H9 (cell line): ENCODE results near the gene MUC2. TPM values are rescaled to one million over a fixed set of nuclear protein-coding genes. Genes with fewer than 3 reads are reported as not detected.

Experiments
- DNase-seq: peaks from one replicate; pipeline ENCODE4 v3.0.0-alpha.2; 2017
- H2AFZ ChIP-seq: one replicate; pipeline ENCODE4 v1.6.1; 2013; ENCODE audit warnings: mild to moderate bottlenecking, low read length, control low read depth, moderate library complexity
- H2AK5ac ChIP-seq: 2 replicates; pipeline ENCODE4 v1.6.1; 2013; ENCODE audit warnings: low read length, control low read depth, mixed read lengths; ENCODE audit not compliant: insufficient read length
- H2BK120ac ChIP-seq: one replicate; pipeline ENCODE4 v1.6.1; 2013; ENCODE audit warnings: low read depth, mild to moderate bottlenecking, low read length, control low read depth, inconsistent platforms; ENCODE audit not compliant: poor library complexity, severe bottlenecking
- H2BK12ac ChIP-seq: 2 replicates; pipeline ENCODE4 v1.6.1; 2013; ENCODE audit warnings: low read length, control low read depth, mixed read lengths, low read depth; ENCODE audit not compliant: insufficient read length
- H2BK15ac ChIP-seq: 2 replicates; pipeline ENCODE4 v1.6.1; 2013; ENCODE audit warnings: low read depth, low read length, control low read depth
- H2BK20ac ChIP-seq: one replicate; pipeline ENCODE4 v1.6.1; 2013; ENCODE audit warnings: low read depth, mild to moderate bottlenecking, low read length, control low read depth, inconsistent platforms; ENCODE audit not compliant: poor library complexity, severe bottlenecking
- H2BK5ac ChIP-seq: 2 replicates; pipeline ENCODE4 v1.6.1; 2013; ENCODE audit warnings: low read length, control low read depth, mixed read lengths; ENCODE audit not compliant: insufficient read length
- H3K14ac ChIP-seq: 2 replicates; pipeline ENCODE4 v1.6.1; 2013; ENCODE audit warnings: low read length, control low read depth; ENCODE audit not compliant: insufficient read depth
- H3K18ac ChIP-seq: 2 replicates; pipeline ENCODE4 v1.6.1; 2013; ENCODE audit warnings: low read depth, mild to moderate bottlenecking, mixed read lengths, low read length, control low read depth; ENCODE audit not compliant: insufficient read length
- H3K23ac ChIP-seq: 2 replicates; pipeline ENCODE4 v1.6.1; 2013; ENCODE audit warnings: low read length, control low read depth, mixed read lengths, low read depth; ENCODE audit not compliant: insufficient read length
- H3K23me2 ChIP-seq: 2 replicates; pipeline ENCODE4 v1.6.1; 2013; ENCODE audit warnings: low read depth, mild to moderate bottlenecking, mixed read lengths, low read length, control low read depth; ENCODE audit not compliant: insufficient read length, poor library complexity, severe bottlenecking
- H3K27ac ChIP-seq: 2 replicates; pipeline ENCODE4 v1.5.1; 2013; ENCODE audit warnings: low read length, control low read depth, mixed read lengths, low read depth; ENCODE audit not compliant: insufficient read length
- H3K27me3 ChIP-seq: 2 replicates; pipeline ENCODE4 v1.6.1; 2013; ENCODE audit warnings: low read length, control low read depth, inconsistent platforms; ENCODE audit not compliant: insufficient read depth
- H3K4ac ChIP-seq: 2 replicates; pipeline ENCODE4 v1.6.1; 2013; ENCODE audit warnings: low read depth, mild to moderate bottlenecking, control low read depth, inconsistent platforms, low read length, moderate library complexity
- H3K4me1 ChIP-seq: 2 replicates; pipeline ENCODE4 v1.6.1; 2013; ENCODE audit warnings: low read length, control low read depth, inconsistent platforms; ENCODE audit not compliant: insufficient read depth
- H3K4me2 ChIP-seq: 2 replicates; pipeline ENCODE4 v1.6.1; 2013; ENCODE audit warnings: low read length, control low read depth, mixed read lengths; ENCODE audit not compliant: insufficient read length, insufficient read depth
- H3K56ac ChIP-seq: 2 replicates; pipeline ENCODE4 v1.6.1; 2013; ENCODE audit warnings: low read depth, mild to moderate bottlenecking, mixed read lengths, low read length, control low read depth; ENCODE audit not compliant: insufficient read length
- H3K79me1 ChIP-seq: 2 replicates; pipeline ENCODE4 v1.6.1; 2013; ENCODE audit warnings: low read depth, mild to moderate bottlenecking, moderate library complexity, low read length, control low read depth, inconsistent platforms; ENCODE audit not compliant: insufficient read depth, poor library complexity, severe bottlenecking
- H3K79me2 ChIP-seq: 2 replicates; pipeline ENCODE4 v1.6.1; 2013; ENCODE audit warnings: low read length, control low read depth, inconsistent platforms; ENCODE audit not compliant: insufficient read depth
- H3K9ac ChIP-seq: 2 replicates; pipeline ENCODE4 v1.6.1; 2013; ENCODE audit warnings: low read length, control low read depth, mixed read lengths; ENCODE audit not compliant: insufficient read length; ENCODE audit errors: extremely low read depth
- H3K9me3 ChIP-seq: one replicate; pipeline ENCODE4 v1.6.1; 2013; ENCODE audit warnings: low read depth, low read length, inconsistent platforms; ENCODE audit not compliant: control insufficient read depth
- H3T11ph ChIP-seq: one replicate; pipeline ENCODE4 v1.6.1; 2013; ENCODE audit warnings: mild to moderate bottlenecking, low read length, control low read depth, inconsistent platforms
- H4K20me1 ChIP-seq: one replicate; pipeline ENCODE4 v1.6.1; 2013; ENCODE audit not compliant: control insufficient read depth, insufficient read length, insufficient read depth
- H4K5ac ChIP-seq: 2 replicates; pipeline ENCODE4 v1.6.1; 2013; ENCODE audit warnings: low read depth, mild to moderate bottlenecking, mixed read lengths, low read length, control low read depth; ENCODE audit not compliant: insufficient read length
- H4K8ac ChIP-seq: replicated peaks from 2 replicates; pipeline ENCODE4 v1.6.1; 2013; ENCODE audit warnings: low read length, control low read depth, mixed read lengths, low read depth; ENCODE audit not compliant: insufficient read length
- H4K91ac ChIP-seq: 2 replicates; pipeline ENCODE4 v1.6.1; 2013; ENCODE audit warnings: low read depth, mild to moderate bottlenecking, moderate library complexity, mixed read lengths, low read length, control low read depth; ENCODE audit not compliant: insufficient read length
- H3K27ac Mint-ChIP-seq, 3 experiments: 2 replicates in 2 of 3; 3 replicates in 1 of 3; pipeline ENCODE4 v1.8.0; 2020 to 2021; ENCODE audit warnings: mixed read lengths in 3 of 3, mild to moderate bottlenecking in 1 of 3, moderate library complexity in 1 of 3
- H3K27me3 Mint-ChIP-seq: 2 replicates; pipeline ENCODE4 v1.8.0; 2021; ENCODE audit warnings: low read depth, mild to moderate bottlenecking, moderate library complexity, mixed read lengths
- H3K36me3 Mint-ChIP-seq, 3 experiments: 2 replicates in 2 of 3; 3 replicates in 1 of 3; pipeline ENCODE4 v1.8.0; 2020 to 2021; ENCODE audit warnings: low read depth in 3 of 3, mixed read lengths in 3 of 3; ENCODE audit not compliant: insufficient read depth in 1 of 3
- H3K4me1 Mint-ChIP-seq, 2 experiments: 2 replicates each; pipeline ENCODE4 v1.8.0; 2020; ENCODE audit warnings: mixed read lengths in 2 of 2
- H3K4me3 Mint-ChIP-seq, 2 experiments: 2 replicates in 1 of 2; 3 replicates in 1 of 2; pipeline ENCODE4 v1.8.0; 2020 to 2021; ENCODE audit warnings: mild to moderate bottlenecking in 2 of 2, mixed read lengths in 2 of 2, moderate library complexity in 1 of 2
- H3K9me3 Mint-ChIP-seq, 2 experiments: 2 replicates in 1 of 2; 3 replicates in 1 of 2; pipeline ENCODE4 v1.8.0; 2020; ENCODE audit warnings: mild to moderate bottlenecking in 2 of 2, mixed read lengths in 2 of 2, moderate library complexity in 1 of 2
- CTCF ChIP-seq: fragments of 200-600 bp; sonication (generic); conservative IDR thresholded peaks from 3 replicates; pipeline ENCODE4 v1.8.0; 2021; ENCODE audit warnings: antibody characterized with exemption, mild to moderate bottlenecking
- WGBS: extraction: QIAGEN DNeasy Blood & Tissue Kit; methylation state at CpG from one replicate; pipeline ENCODE4 v1.1.7; 2013; ENCODE audit warnings: missing lambda C conversion rate, low lambda C conversion rate, mixed read lengths; ENCODE audit not compliant: insufficient read length; ENCODE audit errors: extremely low coverage; 5-methylcytosine and 5-hydroxymethylcytosine counted together
- total RNA-seq: library from RNA; stranded (reverse); gene quantifications from 2 replicates; pipeline ENCODE4 v1.2.1, GENCODE V29; 2021

MUC2 gene
- total RNA-seq, 1 experiment from 2014 or later = not detected

- no peak overlapping the region for H3K56ac ChIP-seq
- H2BK15ac ChIP-seq = no peak overlapping the region
- H3T11ph ChIP-seq = no peak overlapping the region
- no peak overlapping the region for H4K5ac ChIP-seq
- no peaks in the 10 kb centered on the region for H3K79me1 ChIP-seq
- H3K14ac ChIP-seq = no peak overlapping the region; the same call in 1 of the 2 replicates
- H3K4ac ChIP-seq = no peak overlapping the region
- H2BK20ac ChIP-seq = no peak overlapping the region
- no peaks in the 10 kb centered on the region for H3K27me3 ChIP-seq
- no peak overlapping the region for H3K4me2 ChIP-seq
- WGBS = no CpG with 5 or more reads among the region's 40 CpGs
- H2BK5ac ChIP-seq = no peak overlapping the region
- H3K4me1 ChIP-seq = peaks cover 2% of the 10 kb centered on the region; the same call in 1 of the 2 replicates
- H3K18ac ChIP-seq = no peak overlapping the region
- no peaks in the 10 kb centered on the region for H3K36me3 Mint-ChIP-seq
- H3K9me3 Mint-ChIP-seq = peaks cover 0 to 11% of the 10 kb centered on the region in 2 experiments; a peak in 3 of 5 replicates
- no peak overlapping the region for H2AK5ac ChIP-seq
- no peak overlapping the region for H2BK120ac ChIP-seq
- no peak overlapping the region for H3K27ac Mint-ChIP-seq
- H3K23ac ChIP-seq = no peak overlapping the region
- H2AFZ ChIP-seq = no peak overlapping the region
- H3K9ac ChIP-seq = no peak overlapping the region
- H4K91ac ChIP-seq = no peak overlapping the region
- no peak overlapping the region for H2BK12ac ChIP-seq
- no peaks in the 10 kb centered on the region for H3K23me2 ChIP-seq
- H3K27ac ChIP-seq = no peak overlapping the region
- H3K27me3 Mint-ChIP-seq = no peaks in the 10 kb centered on the region; the same call in 1 of the 2 replicates
- no peaks in the 10 kb centered on the region for H3K9me3 ChIP-seq
- no peaks in the 10 kb centered on the region for H3K4me1 Mint-ChIP-seq
- peak; percentile 69 for DNase-seq
- no peaks in the 10 kb centered on the region for H3K79me2 ChIP-seq
- peaks cover 7% of the 10 kb centered on the region for H4K20me1 ChIP-seq
- no peak overlapping the region for H4K8ac ChIP-seq
- no peak for TF ChIP-seq CTCF
- H3K4me3 Mint-ChIP-seq = no peak overlapping the region; a peak in 1 of 5 replicates
These were observed 13.6 kb downstream of the MUC2 start for GRCh38 chr11:1087961-1088926.
